ENCODE measurements around the gene PGC. TPM values are rescaled to one million over a fixed set of nuclear protein-coding genes. Genes with fewer than 3 reads are reported as not detected.

Gene PGC
- total RNA-seq, 1 donor from 2014 or later = not detected

GRCh38 chr6:41699063-41699462 lies 48.1 kb downstream of the PGC start:
- H3K27me3 Mint-ChIP-seq (ENCODE audit: low read depth) = no peaks in the 10 kb centered on the region
- no peak overlapping the region for H3K27ac Mint-ChIP-seq
- intact Hi-C loops (cut with micrococcal nuclease) = no loop called here

GRCh38 chr6:41697861-41698781 lies 49.1 kb downstream of the PGC start:
- H3K36me3 Mint-ChIP-seq (ENCODE audit: low read depth) = no peaks in the 10 kb centered on the region
- no peaks in the 10 kb centered on the region for H3K27me3 Mint-ChIP-seq (ENCODE audit: low read depth)
- H3K4me1 Mint-ChIP-seq (ENCODE audit: low read depth) = no peaks in the 10 kb centered on the region
- intact Hi-C loops (cut with micrococcal nuclease) = no loop called here
- H3K4me3 Mint-ChIP-seq (ENCODE audit: low read depth) = no peak overlapping the region
- no peaks in the 10 kb centered on the region for H3K9me3 Mint-ChIP-seq
- DNase-seq (ENCODE audit: low spot score) = no peak
- no peak overlapping the region for H3K27ac Mint-ChIP-seq

More at GRCh38 chr6:41699063-41699462, 48.1 kb downstream of the PGC start:
- no peak for DNase-seq (ENCODE audit: low spot score)
- H3K4me3 Mint-ChIP-seq (ENCODE audit: low read depth) = no peak overlapping the region
- no peaks in the 10 kb centered on the region for H3K4me1 Mint-ChIP-seq (ENCODE audit: low read depth)
- no peaks in the 10 kb centered on the region for H3K9me3 Mint-ChIP-seq
- H3K36me3 Mint-ChIP-seq (ENCODE audit: low read depth) = no peaks in the 10 kb centered on the region

GRCh38 chr6:41696788-41697187 lies 50.4 kb downstream of the PGC start:
- H3K27me3 Mint-ChIP-seq (ENCODE audit: low read depth) = no peaks in the 10 kb centered on the region
- DNase-seq (ENCODE audit: low spot score) = no peak
- no peaks in the 10 kb centered on the region for H3K9me3 Mint-ChIP-seq
- H3K36me3 Mint-ChIP-seq (ENCODE audit: low read depth) = no peaks in the 10 kb centered on the region
- intact Hi-C loops (cut with micrococcal nuclease) = no loop called here
- H3K4me3 Mint-ChIP-seq (ENCODE audit: low read depth) = no peak overlapping the region
- no peaks in the 10 kb centered on the region for H3K4me1 Mint-ChIP-seq (ENCODE audit: low read depth)
- no peak overlapping the region for H3K27ac Mint-ChIP-seq

GRCh38 chr6:41695825-41696224 lies 51.4 kb downstream of the PGC start:
- Mint-ChIP-seq H3K27me3 (ENCODE audit: low read depth) (no peaks in the 10 kb centered on the region), H3K4me1 (ENCODE audit: low read depth) (no peaks in the 10 kb centered on the region), H3K27ac (no peak overlapping the region), H3K9me3 (no peaks in the 10 kb centered on the region), H3K36me3 (ENCODE audit: low read depth) (no peaks in the 10 kb centered on the region), H3K4me3 (ENCODE audit: low read depth) (no peak overlapping the region)
- DNase-seq (ENCODE audit: low spot score) = no peak
- intact Hi-C loops (cut with micrococcal nuclease) = no loop called here

- DNase-seq (ENCODE audit: low spot score) = no peak
- no peak overlapping the region for H3K27ac Mint-ChIP-seq
- H3K27me3 Mint-ChIP-seq (ENCODE audit: low read depth) = no peaks in the 10 kb centered on the region
- no peaks in the 10 kb centered on the region for H3K4me1 Mint-ChIP-seq (ENCODE audit: low read depth)
- no peaks in the 10 kb centered on the region for H3K36me3 Mint-ChIP-seq (ENCODE audit: low read depth)
- intact Hi-C loops (cut with micrococcal nuclease) = no loop called here
- no peaks in the 10 kb centered on the region for H3K9me3 Mint-ChIP-seq
- no peak overlapping the region for H3K4me3 Mint-ChIP-seq (ENCODE audit: low read depth)
Observed at GRCh38 chr6:41694815-41695526, 52.2 kb downstream of the PGC start.

- H3K4me3 Mint-ChIP-seq (ENCODE audit: low read depth) = no peak overlapping the region
- H3K4me1 Mint-ChIP-seq (ENCODE audit: low read depth) = no peaks in the 10 kb centered on the region
Observed at GRCh38 chr6:41693281-41694240, 53.6 kb downstream of the PGC start.

GRCh38 chr6:41692730-41693129 lies 54.5 kb downstream of the PGC start:
- no peaks in the 10 kb centered on the region for H3K9me3 Mint-ChIP-seq
- no peak overlapping the region for H3K27ac Mint-ChIP-seq
- no peaks in the 10 kb centered on the region for H3K27me3 Mint-ChIP-seq (ENCODE audit: low read depth)
- no peak overlapping the region for H3K4me3 Mint-ChIP-seq (ENCODE audit: low read depth)
- no peaks in the 10 kb centered on the region for H3K4me1 Mint-ChIP-seq (ENCODE audit: low read depth)
- H3K36me3 Mint-ChIP-seq (ENCODE audit: low read depth) = no peaks in the 10 kb centered on the region
- DNase-seq (ENCODE audit: low spot score) = no peak
- intact Hi-C loops (cut with micrococcal nuclease) = no loop called here

More at GRCh38 chr6:41693281-41694240, 53.6 kb downstream of the PGC start:
- H3K9me3 Mint-ChIP-seq = no peaks in the 10 kb centered on the region
- H3K27ac Mint-ChIP-seq = no peak overlapping the region
- no peaks in the 10 kb centered on the region for H3K36me3 Mint-ChIP-seq (ENCODE audit: low read depth)
- no peak for DNase-seq (ENCODE audit: low spot score)
- no peaks in the 10 kb centered on the region for H3K27me3 Mint-ChIP-seq (ENCODE audit: low read depth)
- intact Hi-C loops (cut with micrococcal nuclease) = no loop called here

GRCh38 chr6:41692080-41692675 lies 55.0 kb downstream of the PGC start:
- intact Hi-C loops (cut with micrococcal nuclease) = no loop called here
- no peak for DNase-seq (ENCODE audit: low spot score)
- H3K4me3 Mint-ChIP-seq (ENCODE audit: low read depth) = no peak overlapping the region
- H3K27ac Mint-ChIP-seq = no peak overlapping the region
- no peaks in the 10 kb centered on the region for H3K4me1 Mint-ChIP-seq (ENCODE audit: low read depth)
- H3K36me3 Mint-ChIP-seq (ENCODE audit: low read depth) = no peaks in the 10 kb centered on the region
- no peaks in the 10 kb centered on the region for H3K27me3 Mint-ChIP-seq (ENCODE audit: low read depth)
- no peaks in the 10 kb centered on the region for H3K9me3 Mint-ChIP-seq

- Mint-ChIP-seq H3K36me3 (ENCODE audit: low read depth) (no peaks in the 10 kb centered on the region), H3K27ac (no peak overlapping the region), H3K27me3 (ENCODE audit: low read depth) (no peaks in the 10 kb centered on the region), H3K9me3 (no peaks in the 10 kb centered on the region), H3K4me1 (ENCODE audit: low read depth) (no peaks in the 10 kb centered on the region), H3K4me3 (ENCODE audit: low read depth) (no peak overlapping the region)
- no peak for DNase-seq (ENCODE audit: low spot score)
- intact Hi-C loops (cut with micrococcal nuclease) = no loop called here
Observed at GRCh38 chr6:41691426-41692079, 55.6 kb downstream of the PGC start.

GRCh38 chr6:41690541-41691330 lies 56.5 kb downstream of the PGC start:
- intact Hi-C loops (cut with micrococcal nuclease) = no loop called here
- no peak overlapping the region for H3K27ac Mint-ChIP-seq
- H3K27me3 Mint-ChIP-seq (ENCODE audit: low read depth) = no peaks in the 10 kb centered on the region
- H3K36me3 Mint-ChIP-seq (ENCODE audit: low read depth) = no peaks in the 10 kb centered on the region
- H3K4me3 Mint-ChIP-seq (ENCODE audit: low read depth) = no peak overlapping the region
- H3K4me1 Mint-ChIP-seq (ENCODE audit: low read depth) = no peaks in the 10 kb centered on the region
- DNase-seq (ENCODE audit: low spot score) = no peak
- no peaks in the 10 kb centered on the region for H3K9me3 Mint-ChIP-seq

GRCh38 chr6:41689171-41690008 lies 57.8 kb downstream of the PGC start:
- no peaks in the 10 kb centered on the region for H3K9me3 Mint-ChIP-seq
- intact Hi-C loops (cut with micrococcal nuclease) = no loop called here
- no peaks in the 10 kb centered on the region for H3K27me3 Mint-ChIP-seq (ENCODE audit: low read depth)
- H3K36me3 Mint-ChIP-seq (ENCODE audit: low read depth) = no peaks in the 10 kb centered on the region
- no peak for DNase-seq (ENCODE audit: low spot score)
- H3K4me3 Mint-ChIP-seq (ENCODE audit: low read depth) = no peak overlapping the region
- no peaks in the 10 kb centered on the region for H3K4me1 Mint-ChIP-seq (ENCODE audit: low read depth)
- H3K27ac Mint-ChIP-seq = no peak overlapping the region

All from activated T-helper 2 cell treated with anti-CD3 and anti-CD28 coated beads, Interferon-gamma antibody, Interleukin-2, Interleukin-4, amounts not matched to agents 10 μg/mL and 5 μg/mL and 100 μg/mL, durations not matched to agents 14 hours and 24 hours and 36 hours (primary cell).